ENCODE data around the gene UFD1. TPM values are rescaled to one million over a fixed set of nuclear protein-coding genes. Genes with fewer than 3 reads are reported as not detected.

Gene UFD1
- total and polyA plus RNA-seq, 2 donors from 2014 or later, result 56.2 to 67.8 TPM

- Histone ChIP-seq H3K9ac (ENCODE audit: low read length in 3 of 3) (no peak overlapping the region), H3K9me3 (ENCODE audit: control insufficient read depth in 2 of 3, insufficient read depth in 1 of 3, low read length in 3 of 3) (no peaks in the 10 kb centered on the region), H3K36me3 (ENCODE audit: control insufficient read depth in 2 of 3, insufficient read depth in 3 of 3, low read length in 3 of 3) (peaks cover 6 to 50% (median 39%) of the 10 kb centered on the region in 3 donors), H3K27ac (ENCODE audit: low read depth in 2 of 2, low read length in 2 of 2) (no peak overlapping the region), H3K27me3 (ENCODE audit: control insufficient read depth, insufficient read depth, low read length) (no peaks in the 10 kb centered on the region), H3K4me1 (ENCODE audit: control insufficient read depth in 2 of 3, insufficient read depth in 2 of 3, low read depth in 1 of 3, low read length in 3 of 3) (peaks cover 0 to 5% (median 0%) of the 10 kb centered on the region in 3 donors), H3K4me3 (ENCODE audit: low read length in 3 of 3) (no peak overlapping the region)
- FAIRE-seq, result no peak
- intact Hi-C loops (cut with DNase I), result no loop called here
- DNase-seq, result no peak
- no peak for TF ChIP-seq CTCF (IDR thresholded peaks at IDR 0.05; ENCODE audit: borderline replicate concordance, extremely low read depth, insufficient read depth)
Measured at GRCh38 chr22:19453718-19454117, 25.3 kb downstream of the UFD1 start.

- no peaks in the 10 kb centered on the region for H3K27me3 ChIP-seq (ENCODE audit: control insufficient read depth, insufficient read depth, low read length)
- H3K36me3 ChIP-seq (ENCODE audit: control insufficient read depth in 2 of 3, insufficient read depth in 3 of 3, low read length in 3 of 3), result peaks cover 3 to 38% (median 34%) of the 10 kb centered on the region in 3 donors
- no peak for TF ChIP-seq CTCF (IDR thresholded peaks at IDR 0.05; ENCODE audit: borderline replicate concordance, extremely low read depth, insufficient read depth)
- H3K9me3 ChIP-seq (ENCODE audit: control insufficient read depth in 2 of 3, insufficient read depth in 1 of 3, low read length in 3 of 3), result no peaks in the 10 kb centered on the region
- FAIRE-seq (no peak), DNase-seq (no peak)
- no peak overlapping the region for H3K27ac ChIP-seq (ENCODE audit: low read depth in 2 of 2, low read length in 2 of 2)
- intact Hi-C loops (cut with DNase I), result no loop called here
- no peak overlapping the region for H3K9ac ChIP-seq (ENCODE audit: low read length in 3 of 3)
- peaks cover 0 to 14% (median 0%) of the 10 kb centered on the region in 3 donors for H3K4me1 ChIP-seq (ENCODE audit: control insufficient read depth in 2 of 3, insufficient read depth in 2 of 3, low read depth in 1 of 3, low read length in 3 of 3)
- H3K4me3 ChIP-seq (ENCODE audit: low read length in 3 of 3), result no peak overlapping the region
Measured at GRCh38 chr22:19451570-19451969, 27.4 kb downstream of the UFD1 start.

- no peaks in the 10 kb centered on the region for H3K9me3 ChIP-seq (ENCODE audit: control insufficient read depth in 2 of 3, insufficient read depth in 1 of 3, low read length in 3 of 3)
- TF ChIP-seq CTCF (IDR thresholded peaks at IDR 0.05; ENCODE audit: borderline replicate concordance, extremely low read depth, insufficient read depth), result no peak
- peaks cover 0 to 28% (median 25%) of the 10 kb centered on the region in 3 donors for H3K36me3 ChIP-seq (ENCODE audit: control insufficient read depth in 2 of 3, insufficient read depth in 3 of 3, low read length in 3 of 3)
- no peak overlapping the region for H3K9ac ChIP-seq (ENCODE audit: low read length in 3 of 3)
- FAIRE-seq, result no peak
- no peak overlapping the region for H3K4me3 ChIP-seq (ENCODE audit: low read length in 3 of 3)
- intact Hi-C loops (cut with DNase I), result no loop called here
- no peak for DNase-seq
- no peak overlapping the region for H3K27ac ChIP-seq (ENCODE audit: low read depth in 2 of 2, low read length in 2 of 2)
- H3K4me1 ChIP-seq (ENCODE audit: control insufficient read depth in 2 of 3, insufficient read depth in 2 of 3, low read depth in 1 of 3, low read length in 3 of 3), result peaks cover 0 to 18% (median 0%) of the 10 kb centered on the region in 3 donors
- no peaks in the 10 kb centered on the region for H3K27me3 ChIP-seq (ENCODE audit: control insufficient read depth, insufficient read depth, low read length)
Measured at GRCh38 chr22:19450363-19451175, 28.4 kb downstream of the UFD1 start.

All from kidney (tissue), 14 donors.